Globus pallidus (tissue), 1 donor: Measurements from ENCODE around the gene MTX1.
"Not testable (repeated sequence)": the region's sequence is repeated elsewhere in the genome, so short reads cannot be mapped to it uniquely, and the experiment has no call there.

Experiments used
- DNase-seq: peaks from one replicate; pipeline ENCODE4 v3.0.0-alpha.2; 2015; ENCODE audit warnings: low spot score

The MTX1 gene

GRCh38 chr1:155189926-155190325 lies 18.6 kb upstream of the MTX1 start:
- not testable (repeated sequence) for DNase-seq

- DNase-seq = no peak
Observed at GRCh38 chr1:155191904-155192303, 16.6 kb upstream of the MTX1 start.

- no peak for DNase-seq
Observed at GRCh38 chr1:155192346-155193274, 15.9 kb upstream of the MTX1 start.

- no peak for DNase-seq
Observed at GRCh38 chr1:155193275-155193990, 15.1 kb upstream of the MTX1 start.

GRCh38 chr1:155193991-155194240 lies 14.6 kb upstream of the MTX1 start:
- DNase-seq = not testable (repeated sequence)

GRCh38 chr1:155195201-155196102 lies 13.0 kb upstream of the MTX1 start:
- DNase-seq = no peak

- DNase-seq = peak; percentile 76
Observed at GRCh38 chr1:155196103-155196892, 12.2 kb upstream of the MTX1 start.

- peak; percentile 51 for DNase-seq
Observed at GRCh38 chr1:155196893-155197638, 11.4 kb upstream of the MTX1 start.

GRCh38 chr1:155197901-155198546 lies 10.5 kb upstream of the MTX1 start:
- no peak for DNase-seq

- no peak for DNase-seq
Observed at GRCh38 chr1:155198547-155198906, 10.0 kb upstream of the MTX1 start.

GRCh38 chr1:155199792-155200191 lies 8.7 kb upstream of the MTX1 start:
- no peak for DNase-seq

GRCh38 chr1:155200920-155201319 lies 7.6 kb upstream of the MTX1 start:
- DNase-seq = no peak

- DNase-seq = no peak
Observed at GRCh38 chr1:155202198-155202597, 6.3 kb upstream of the MTX1 start.

GRCh38 chr1:155202731-155203515 lies 5.6 kb upstream of the MTX1 start:
- no peak for DNase-seq

- DNase-seq = no peak
Observed at GRCh38 chr1:155205035-155205434, 3.5 kb upstream of the MTX1 start.

GRCh38 chr1:155205969-155206593 lies 2.4 kb upstream of the MTX1 start:
- no peak for DNase-seq

- peak; percentile 61 for DNase-seq
Observed at GRCh38 chr1:155206891-155207805, 1.3 kb upstream of the MTX1 start.
